Measurements from ENCODE around the gene NFIB. TPM values are rescaled to one million over a fixed set of nuclear protein-coding genes. Genes with fewer than 3 reads are reported as not detected.

Gene NFIB
- total RNA-seq, 6 experiments from 2014 or later, result 0.69 to 6.2 (median 4.4) TPM

DNA sequence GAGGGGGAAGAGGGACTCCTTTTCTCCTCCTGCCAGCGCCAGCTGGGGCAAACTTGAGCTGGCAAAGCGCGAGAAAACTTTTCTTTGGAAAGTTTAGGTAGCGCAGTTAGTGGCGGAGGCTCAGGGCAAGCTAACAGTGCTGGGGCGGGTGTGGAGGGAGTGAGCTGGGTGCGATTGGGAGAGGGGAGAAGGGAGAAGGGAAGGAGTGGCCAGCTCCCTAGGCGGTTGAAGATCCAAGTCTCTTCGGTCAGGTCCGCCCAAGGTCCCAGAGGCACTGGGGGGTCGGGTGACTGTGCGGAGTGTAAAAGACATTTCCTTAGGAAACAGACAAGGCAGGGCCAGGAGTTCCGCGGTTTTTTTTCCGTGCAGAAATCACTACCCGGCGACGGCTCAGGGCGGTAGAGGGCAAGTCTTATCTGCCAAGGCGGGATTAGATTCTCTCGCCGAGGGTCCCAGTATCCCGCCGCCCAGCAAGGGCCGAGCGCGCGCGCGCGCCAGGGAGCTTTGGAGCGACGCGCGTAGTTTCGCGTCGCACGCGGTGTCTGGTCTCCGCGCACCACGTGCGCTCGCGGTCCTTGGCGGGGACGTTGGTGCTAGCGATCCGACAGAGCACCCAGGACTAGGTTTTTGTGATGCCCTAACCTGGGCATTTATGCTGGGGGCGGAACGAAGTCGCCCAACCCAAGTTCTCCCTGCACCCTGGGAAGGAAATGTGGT, 33.6 kb upstream of the NFIB start:
- TF ChIP-seq, protein P1, sequence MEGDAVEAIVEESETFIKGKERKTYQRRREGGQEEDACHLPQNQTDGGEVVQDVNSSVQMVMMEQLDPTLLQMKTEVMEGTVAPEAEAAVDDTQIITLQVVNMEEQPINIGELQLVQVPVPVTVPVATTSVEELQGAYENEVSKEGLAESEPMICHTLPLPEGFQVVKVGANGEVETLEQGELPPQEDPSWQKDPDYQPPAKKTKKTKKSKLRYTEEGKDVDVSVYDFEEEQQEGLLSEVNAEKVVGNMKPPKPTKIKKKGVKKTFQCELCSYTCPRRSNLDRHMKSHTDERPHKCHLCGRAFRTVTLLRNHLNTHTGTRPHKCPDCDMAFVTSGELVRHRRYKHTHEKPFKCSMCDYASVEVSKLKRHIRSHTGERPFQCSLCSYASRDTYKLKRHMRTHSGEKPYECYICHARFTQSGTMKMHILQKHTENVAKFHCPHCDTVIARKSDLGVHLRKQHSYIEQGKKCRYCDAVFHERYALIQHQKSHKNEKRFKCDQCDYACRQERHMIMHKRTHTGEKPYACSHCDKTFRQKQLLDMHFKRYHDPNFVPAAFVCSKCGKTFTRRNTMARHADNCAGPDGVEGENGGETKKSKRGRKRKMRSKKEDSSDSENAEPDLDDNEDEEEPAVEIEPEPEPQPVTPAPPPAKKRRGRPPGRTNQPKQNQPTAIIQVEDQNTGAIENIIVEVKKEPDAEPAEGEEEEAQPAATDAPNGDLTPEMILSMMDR (IDR thresholded peaks at IDR 0.05), result no peak
- Mint-ChIP-seq H3K4me3 (no peak overlapping the region), H3K27ac (no peak overlapping the region), H3K9me3 (no peaks in the 10 kb centered on the region), H3K27me3 (ENCODE audit: insufficient read depth) (peaks cover 40% of the 10 kb centered on the region), H3K4me1 (ENCODE audit: low read depth) (0 out of 2 replicates have a peak, but pooled peaks cover 10% of the 10 kb centered on the region), H3K36me3 (ENCODE audit: low read depth) (no peaks in the 10 kb centered on the region)
- no peak for DNase-seq

DNA sequence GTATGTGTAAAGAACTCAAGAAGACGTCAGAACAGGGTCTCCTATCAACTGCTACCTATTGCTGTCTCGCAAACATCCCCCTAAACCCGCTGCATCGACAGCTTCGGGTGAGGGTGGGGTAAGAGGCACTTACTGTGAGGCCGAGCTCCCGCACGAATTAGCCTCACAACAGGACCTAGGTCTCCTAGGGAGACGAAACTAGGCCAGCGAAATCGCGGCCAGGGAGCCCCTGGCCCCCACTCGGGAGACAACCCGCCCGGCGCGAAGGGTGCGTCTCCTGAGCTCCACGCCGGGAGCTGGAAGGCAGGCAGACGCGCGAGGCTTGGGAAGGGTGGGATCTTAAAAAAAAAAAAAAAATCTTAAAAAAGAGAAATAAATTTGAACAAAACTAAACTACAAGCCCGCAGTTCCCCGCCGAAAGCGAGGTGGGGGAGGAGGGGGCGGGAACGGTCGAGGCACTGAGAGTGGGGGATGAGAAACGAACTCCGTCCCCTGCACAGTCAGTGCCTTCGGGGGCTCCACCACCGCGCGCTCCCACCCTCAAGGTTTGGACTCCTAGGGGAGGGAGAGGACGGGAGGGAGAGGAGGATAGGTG, 33.0 kb upstream of the NFIB start:
- TF ChIP-seq, protein P1 (IDR thresholded peaks at IDR 0.05), result no peak
- DNase-seq, result no peak

DNA sequence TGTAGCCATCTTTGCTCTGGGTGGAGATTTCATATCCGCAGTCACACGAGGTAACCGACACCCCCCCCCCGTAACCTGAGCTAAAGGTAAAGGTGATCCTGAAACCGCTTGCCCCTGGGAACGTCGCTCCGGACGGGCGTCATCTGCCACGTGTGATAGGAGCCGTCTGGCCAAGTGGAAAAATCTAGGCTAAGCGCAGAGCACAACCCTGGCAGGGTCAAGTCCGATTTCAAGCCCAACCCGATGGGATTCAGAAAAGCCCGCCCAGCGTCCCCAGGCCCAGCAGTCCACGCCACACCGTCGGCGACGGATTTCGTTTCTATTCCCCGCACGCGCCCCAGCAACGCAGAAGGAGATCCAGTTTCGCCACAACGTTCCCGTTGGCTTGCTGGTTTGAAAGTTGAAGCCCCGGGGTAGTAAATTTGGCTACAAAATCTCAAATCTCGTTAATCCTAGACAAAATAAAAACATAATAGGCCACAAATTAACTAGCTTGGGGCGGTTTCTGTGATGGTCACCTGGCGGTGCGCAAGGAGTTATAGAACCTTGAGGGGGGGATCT, 32.4 kb upstream of the NFIB start:
- DNase-seq, result no peak
- Mint-ChIP-seq H3K36me3 (ENCODE audit: low read depth) (no peaks in the 10 kb centered on the region), H3K9me3 (no peaks in the 10 kb centered on the region), H3K27me3 (ENCODE audit: insufficient read depth) (peaks cover 45% of the 10 kb centered on the region), H3K4me1 (ENCODE audit: low read depth) (0 out of 2 replicates have a peak, but pooled peaks cover 10% of the 10 kb centered on the region), H3K4me3 (no peak overlapping the region), H3K27ac (no peak overlapping the region)
- TF ChIP-seq, protein P1 (IDR thresholded peaks at IDR 0.05), result no peak

More for the DNA sequence above, 33.0 kb upstream of the NFIB start:
- 0 out of 2 replicates have a peak, but pooled peaks cover 10% of the 10 kb centered on the region for H3K4me1 Mint-ChIP-seq (ENCODE audit: low read depth)
- H3K27ac Mint-ChIP-seq, result no peak overlapping the region
- H3K36me3 Mint-ChIP-seq (ENCODE audit: low read depth), result no peaks in the 10 kb centered on the region
- no peak overlapping the region for H3K4me3 Mint-ChIP-seq
- peaks cover 40% of the 10 kb centered on the region for H3K27me3 Mint-ChIP-seq (ENCODE audit: insufficient read depth)
- H3K9me3 Mint-ChIP-seq, result no peaks in the 10 kb centered on the region

DNA sequence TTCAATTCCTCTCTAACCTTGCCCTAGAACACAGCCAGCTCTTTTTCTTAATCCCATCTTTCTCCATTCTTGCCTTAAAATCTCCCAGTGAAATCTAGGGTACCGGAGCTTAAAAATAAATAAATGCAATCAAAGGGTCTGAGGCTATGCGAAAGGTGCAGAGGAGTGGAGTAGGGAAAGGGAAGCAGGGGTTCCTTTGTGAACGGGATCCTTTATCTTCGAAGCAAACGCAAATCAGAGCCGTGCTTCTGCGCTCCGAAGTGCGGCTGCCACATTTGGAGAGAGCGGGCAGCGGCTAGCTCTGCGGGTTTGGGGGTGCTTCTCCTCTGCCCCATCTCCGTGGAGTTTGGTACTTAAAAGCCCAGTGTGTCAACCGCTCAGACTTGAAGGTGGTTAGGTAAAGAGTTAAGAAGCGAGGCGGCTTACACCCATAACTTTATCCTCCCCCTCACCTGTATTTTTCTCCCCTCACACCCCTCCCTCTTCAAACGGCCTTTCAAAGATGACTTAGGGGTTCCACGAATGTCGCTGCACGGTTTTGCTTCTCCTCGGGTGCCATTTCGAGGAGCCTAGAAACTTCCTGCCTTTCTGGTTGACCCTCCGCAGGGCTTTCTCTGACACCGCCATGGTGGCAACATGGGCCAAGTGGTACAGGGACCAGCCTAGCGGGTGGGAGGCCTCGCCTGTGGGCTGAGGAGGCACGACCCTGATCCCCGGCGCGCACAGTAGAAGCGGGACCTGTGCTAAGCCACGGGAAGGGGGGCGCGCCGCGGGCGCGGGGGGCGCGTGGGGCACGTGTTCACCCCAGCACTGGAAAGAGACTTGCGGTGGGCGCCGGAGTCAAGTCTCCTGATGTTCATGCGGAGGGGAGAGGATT, 31.7 kb upstream of the NFIB start:
- Mint-ChIP-seq H3K4me3 (no peak overlapping the region), H3K4me1 (ENCODE audit: low read depth) (0 out of 2 replicates have a peak, but pooled peaks cover 10% of the 10 kb centered on the region), H3K9me3 (no peaks in the 10 kb centered on the region), H3K27me3 (ENCODE audit: insufficient read depth) (peaks cover 42% of the 10 kb centered on the region), H3K36me3 (ENCODE audit: low read depth) (no peaks in the 10 kb centered on the region), H3K27ac (no peak overlapping the region)
- TF ChIP-seq, protein P1 (IDR thresholded peaks at IDR 0.05), result no peak
- DNase-seq, result no peak

DNA sequence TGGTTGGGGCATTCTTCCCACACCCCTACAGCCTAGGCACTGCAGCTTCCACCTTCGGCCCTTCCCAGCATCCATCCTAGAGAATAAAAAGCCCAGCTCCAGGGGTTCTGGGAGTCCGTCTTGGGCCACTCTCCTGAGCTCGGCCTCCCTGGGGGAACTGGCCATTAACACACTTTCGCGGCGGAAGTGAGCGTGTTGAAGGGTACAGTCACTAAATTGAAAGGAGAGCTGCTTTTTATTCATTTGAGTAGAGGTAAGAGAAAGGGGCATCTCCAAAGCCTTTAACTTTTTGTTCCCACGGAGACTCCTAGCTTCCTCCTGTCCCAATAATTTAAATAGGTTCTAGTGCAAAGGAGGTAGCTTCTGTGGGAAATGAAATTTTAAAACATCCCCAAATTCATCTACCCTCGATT, 31.0 kb upstream of the NFIB start:
- Mint-ChIP-seq H3K27me3 (ENCODE audit: insufficient read depth) (peaks cover 37% of the 10 kb centered on the region), H3K36me3 (ENCODE audit: low read depth) (no peaks in the 10 kb centered on the region), H3K9me3 (no peaks in the 10 kb centered on the region), H3K27ac (no peak overlapping the region), H3K4me1 (ENCODE audit: low read depth) (0 out of 2 replicates have a peak, but pooled peaks cover 10% of the 10 kb centered on the region), H3K4me3 (no peak overlapping the region)
- DNase-seq, result no peak
- TF ChIP-seq, protein P1 (IDR thresholded peaks at IDR 0.05), result no peak

Data from HFFc6 (cell line).